Astrocyte (in vitro differentiated cells and primary cell): ENCODE results near the gene TMEM9.

Experiments used
- EZH2 ChIP-seq: IDR thresholded peaks from 2 replicates; pipeline ENCODE4 v1.6.1; 2012; ENCODE audit warnings: mild to moderate bottlenecking, low read length, inconsistent platforms; ENCODE audit not compliant: insufficient read depth
- TF ChIP-seq, protein P1 (sequence below): IDR thresholded peaks from 2 replicates; pipeline ENCODE4 v1.5.1; 2011; ENCODE audit warnings: low read depth, mild to moderate bottlenecking, inconsistent platforms, low read length, moderate library complexity; ENCODE audit not compliant: insufficient read depth

DNA sequence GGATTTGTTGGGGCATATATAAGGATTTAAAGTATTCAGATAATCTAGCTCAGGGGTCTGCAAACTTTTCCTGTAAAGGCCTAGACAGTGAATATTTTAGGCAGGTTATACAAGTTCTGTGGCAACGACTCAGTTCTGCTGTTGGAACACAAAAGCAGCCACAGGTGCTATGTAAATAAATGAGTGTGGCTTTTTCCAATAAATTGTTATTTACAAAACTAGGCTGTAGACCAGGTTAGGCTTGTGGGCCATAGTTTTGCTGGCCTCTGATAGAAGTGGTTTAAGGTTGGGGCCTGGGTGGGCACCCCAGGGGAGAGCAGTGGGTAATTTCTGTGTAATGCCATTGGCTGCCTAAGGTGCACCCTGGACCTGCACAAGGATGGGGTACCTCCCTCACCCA lies 19.5 kb upstream of the TMEM9 start:
- TF ChIP-seq, protein P1, sequence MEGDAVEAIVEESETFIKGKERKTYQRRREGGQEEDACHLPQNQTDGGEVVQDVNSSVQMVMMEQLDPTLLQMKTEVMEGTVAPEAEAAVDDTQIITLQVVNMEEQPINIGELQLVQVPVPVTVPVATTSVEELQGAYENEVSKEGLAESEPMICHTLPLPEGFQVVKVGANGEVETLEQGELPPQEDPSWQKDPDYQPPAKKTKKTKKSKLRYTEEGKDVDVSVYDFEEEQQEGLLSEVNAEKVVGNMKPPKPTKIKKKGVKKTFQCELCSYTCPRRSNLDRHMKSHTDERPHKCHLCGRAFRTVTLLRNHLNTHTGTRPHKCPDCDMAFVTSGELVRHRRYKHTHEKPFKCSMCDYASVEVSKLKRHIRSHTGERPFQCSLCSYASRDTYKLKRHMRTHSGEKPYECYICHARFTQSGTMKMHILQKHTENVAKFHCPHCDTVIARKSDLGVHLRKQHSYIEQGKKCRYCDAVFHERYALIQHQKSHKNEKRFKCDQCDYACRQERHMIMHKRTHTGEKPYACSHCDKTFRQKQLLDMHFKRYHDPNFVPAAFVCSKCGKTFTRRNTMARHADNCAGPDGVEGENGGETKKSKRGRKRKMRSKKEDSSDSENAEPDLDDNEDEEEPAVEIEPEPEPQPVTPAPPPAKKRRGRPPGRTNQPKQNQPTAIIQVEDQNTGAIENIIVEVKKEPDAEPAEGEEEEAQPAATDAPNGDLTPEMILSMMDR: no peak
- TF ChIP-seq EZH2: no peak
